Measurements from ENCODE around the gene PAQR7. TPM values are rescaled to one million over a fixed set of nuclear protein-coding genes. Genes with fewer than 3 reads are reported as not detected.

The PAQR7 gene
- total RNA-seq, 1 donor from 2014 or later = 4.6 TPM

DNA sequence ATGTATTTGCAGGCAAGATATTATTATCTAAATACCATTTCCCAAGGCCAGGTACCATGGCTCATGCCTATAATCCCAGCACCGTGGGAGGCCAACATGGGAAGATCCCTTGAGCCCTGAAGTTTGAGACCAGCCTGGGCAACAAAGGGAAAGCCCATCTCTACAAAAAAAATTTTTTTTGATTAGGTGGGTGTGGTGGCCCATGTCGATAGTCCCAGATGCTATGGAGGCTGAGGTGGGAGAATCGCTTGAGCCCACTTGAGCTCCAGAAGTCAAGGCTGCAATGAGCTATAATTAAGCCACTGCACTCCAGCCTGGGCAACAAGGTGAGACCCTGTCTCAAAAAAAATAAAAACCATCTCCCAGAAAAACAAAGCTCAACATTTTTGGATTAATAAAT is 28.5 kb upstream of the PAQR7 start:
- no peak for DNase-seq
- no peaks in the 10 kb centered on the region for H3K27me3 Mint-ChIP-seq
- H3K4me3 Mint-ChIP-seq = peak overlapping the region; percentile 90
- ATAC-seq (ENCODE audit: low read depth) = no peak
- TF ChIP-seq, protein P1, sequence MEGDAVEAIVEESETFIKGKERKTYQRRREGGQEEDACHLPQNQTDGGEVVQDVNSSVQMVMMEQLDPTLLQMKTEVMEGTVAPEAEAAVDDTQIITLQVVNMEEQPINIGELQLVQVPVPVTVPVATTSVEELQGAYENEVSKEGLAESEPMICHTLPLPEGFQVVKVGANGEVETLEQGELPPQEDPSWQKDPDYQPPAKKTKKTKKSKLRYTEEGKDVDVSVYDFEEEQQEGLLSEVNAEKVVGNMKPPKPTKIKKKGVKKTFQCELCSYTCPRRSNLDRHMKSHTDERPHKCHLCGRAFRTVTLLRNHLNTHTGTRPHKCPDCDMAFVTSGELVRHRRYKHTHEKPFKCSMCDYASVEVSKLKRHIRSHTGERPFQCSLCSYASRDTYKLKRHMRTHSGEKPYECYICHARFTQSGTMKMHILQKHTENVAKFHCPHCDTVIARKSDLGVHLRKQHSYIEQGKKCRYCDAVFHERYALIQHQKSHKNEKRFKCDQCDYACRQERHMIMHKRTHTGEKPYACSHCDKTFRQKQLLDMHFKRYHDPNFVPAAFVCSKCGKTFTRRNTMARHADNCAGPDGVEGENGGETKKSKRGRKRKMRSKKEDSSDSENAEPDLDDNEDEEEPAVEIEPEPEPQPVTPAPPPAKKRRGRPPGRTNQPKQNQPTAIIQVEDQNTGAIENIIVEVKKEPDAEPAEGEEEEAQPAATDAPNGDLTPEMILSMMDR (IDR thresholded peaks at IDR 0.05) = no peak
- POLR2A ChIA-PET = no interaction called here
- H3K9me3 Mint-ChIP-seq = no peaks in the 10 kb centered on the region
- CTCF ChIA-PET = interaction anchor here (3.2 to 3.4 kb wide), 2 partner anchors 8 to 93 kb away, joined by 11 to 22 read pairs; partner anchors contain the start of gene PAFAH2
- intact Hi-C loops (cut with micrococcal nuclease) = loop anchor here (2.0 kb wide), 1 partner anchor 131 kb away; no protein-coding TSS in a partner anchor
- peaks cover 15% of the 10 kb centered on the region for H3K4me1 Mint-ChIP-seq
- no peak overlapping the region for H3K27ac Mint-ChIP-seq
- H3K36me3 Mint-ChIP-seq (ENCODE audit: low read depth) = peaks cover 23% of the 10 kb centered on the region

DNA sequence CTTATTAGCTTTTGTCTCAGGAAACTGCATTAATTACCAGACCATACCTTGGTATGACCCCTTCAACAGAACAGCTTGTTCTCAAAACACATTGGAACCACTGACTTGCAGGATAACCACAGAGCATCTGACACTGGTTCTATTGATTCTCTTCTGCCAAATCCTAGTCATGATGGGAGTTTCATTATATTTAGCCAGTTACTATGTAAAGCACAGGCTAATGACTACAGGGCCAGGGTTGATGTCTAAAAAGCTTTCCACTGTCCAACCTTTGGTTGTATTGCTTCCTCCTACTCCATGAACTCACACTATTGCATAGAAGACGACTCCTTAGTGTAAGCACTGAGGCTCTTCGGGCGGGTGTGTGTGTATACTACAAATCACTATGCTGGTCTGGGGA is 27.0 kb upstream of the PAQR7 start:
- TF ChIP-seq, protein P1 (IDR thresholded peaks at IDR 0.05) = no peak
- H3K27ac Mint-ChIP-seq = no peak overlapping the region
- no peaks in the 10 kb centered on the region for H3K27me3 Mint-ChIP-seq
- peaks cover 25% of the 10 kb centered on the region for H3K36me3 Mint-ChIP-seq (ENCODE audit: low read depth)
- ChIA-PET POLR2A (interaction anchor here (1.0 kb wide), 1 partner anchor 95 kb away, joined by 3 read pairs; the partner anchor contains the start of gene PAFAH2), CTCF (no interaction called here)
- intact Hi-C loops (cut with micrococcal nuclease) = no loop called here
- H3K4me3 Mint-ChIP-seq = no peak overlapping the region
- no peak for DNase-seq
- peaks cover 15% of the 10 kb centered on the region for H3K4me1 Mint-ChIP-seq
- ATAC-seq (ENCODE audit: low read depth) = no peak
- H3K9me3 Mint-ChIP-seq = no peaks in the 10 kb centered on the region

DNA sequence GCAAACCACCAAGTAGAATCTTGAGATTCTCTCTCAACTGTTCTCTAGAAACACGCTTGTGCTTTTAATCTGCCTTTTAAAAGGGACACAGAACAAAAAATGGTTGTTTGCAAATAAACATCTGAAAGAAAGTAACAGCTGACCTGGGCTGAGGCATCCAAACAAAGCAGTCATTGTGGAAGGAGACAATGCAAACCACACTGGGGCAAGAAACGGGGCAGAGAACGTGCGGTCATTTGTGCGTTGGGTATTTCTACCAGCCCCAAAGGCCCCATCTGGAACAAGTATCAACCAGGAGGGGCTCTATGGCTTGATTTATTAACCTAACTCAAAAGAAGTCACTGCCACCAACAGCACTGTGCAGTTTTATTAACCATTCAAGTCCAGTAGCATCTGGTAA is 24.7 kb upstream of the PAQR7 start:
- no peak overlapping the region for H3K27ac Mint-ChIP-seq
- POLR2A ChIA-PET = interaction anchor here (0.6 kb wide), 1 partner anchor 30 kb away, joined by 9 read pairs; no protein-coding TSS in a partner anchor

DNA sequence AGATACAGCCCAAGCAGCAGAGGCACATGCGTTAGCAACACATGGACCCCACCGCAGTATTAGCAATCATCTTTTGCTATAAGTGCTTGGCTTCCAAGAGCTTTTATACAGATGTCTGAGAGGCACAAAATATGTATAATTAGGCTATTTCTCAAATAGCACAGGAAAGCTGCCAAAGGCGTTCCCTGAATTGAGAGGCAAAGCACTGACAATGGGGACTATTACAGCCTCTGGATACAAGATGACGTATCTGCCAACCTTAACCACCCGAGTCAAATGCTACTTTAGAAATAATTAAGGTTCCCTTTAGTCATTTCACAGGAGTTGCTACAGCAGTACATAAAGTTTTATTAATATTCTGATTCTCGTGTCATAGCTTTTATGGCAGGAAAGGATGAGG is 24.3 kb upstream of the PAQR7 start:
- peaks cover 13% of the 10 kb centered on the region for H3K4me1 Mint-ChIP-seq
- H3K27me3 Mint-ChIP-seq = no peaks in the 10 kb centered on the region
- TF ChIP-seq, protein P1 (IDR thresholded peaks at IDR 0.05) = no peak
- ChIA-PET POLR2A (interaction anchor here (0.6 kb wide), 1 partner anchor 30 kb away, joined by 9 read pairs; no protein-coding TSS in a partner anchor), CTCF (interaction anchor here (1.8 kb wide), 1 partner anchor 98 kb away, joined by 6 read pairs; the partner anchor contains the start of gene PAFAH2)
- H3K4me3 Mint-ChIP-seq = no peak overlapping the region
- no peaks in the 10 kb centered on the region for H3K9me3 Mint-ChIP-seq
- intact Hi-C loops (cut with micrococcal nuclease) = no loop called here
- ATAC-seq (ENCODE audit: low read depth) (no peak), DNase-seq (no peak)
- H3K27ac Mint-ChIP-seq = no peak overlapping the region
- peaks cover 25% of the 10 kb centered on the region for H3K36me3 Mint-ChIP-seq (ENCODE audit: low read depth)

More for the DNA sequence above, 24.7 kb upstream of the PAQR7 start:
- TF ChIP-seq, protein P1 (IDR thresholded peaks at IDR 0.05) = no peak
- intact Hi-C loops (cut with micrococcal nuclease) = no loop called here
- no peak for DNase-seq
- peaks cover 16% of the 10 kb centered on the region for H3K4me1 Mint-ChIP-seq
- H3K9me3 Mint-ChIP-seq = no peaks in the 10 kb centered on the region
- no peaks in the 10 kb centered on the region for H3K27me3 Mint-ChIP-seq
- no peak overlapping the region for H3K4me3 Mint-ChIP-seq
- CTCF ChIA-PET = interaction anchor here (1.8 kb wide), 1 partner anchor 97 kb away, joined by 6 read pairs; the partner anchor contains the start of gene PAFAH2
- no peak for ATAC-seq (ENCODE audit: low read depth)
- H3K36me3 Mint-ChIP-seq (ENCODE audit: low read depth) = peaks cover 25% of the 10 kb centered on the region

DNA sequence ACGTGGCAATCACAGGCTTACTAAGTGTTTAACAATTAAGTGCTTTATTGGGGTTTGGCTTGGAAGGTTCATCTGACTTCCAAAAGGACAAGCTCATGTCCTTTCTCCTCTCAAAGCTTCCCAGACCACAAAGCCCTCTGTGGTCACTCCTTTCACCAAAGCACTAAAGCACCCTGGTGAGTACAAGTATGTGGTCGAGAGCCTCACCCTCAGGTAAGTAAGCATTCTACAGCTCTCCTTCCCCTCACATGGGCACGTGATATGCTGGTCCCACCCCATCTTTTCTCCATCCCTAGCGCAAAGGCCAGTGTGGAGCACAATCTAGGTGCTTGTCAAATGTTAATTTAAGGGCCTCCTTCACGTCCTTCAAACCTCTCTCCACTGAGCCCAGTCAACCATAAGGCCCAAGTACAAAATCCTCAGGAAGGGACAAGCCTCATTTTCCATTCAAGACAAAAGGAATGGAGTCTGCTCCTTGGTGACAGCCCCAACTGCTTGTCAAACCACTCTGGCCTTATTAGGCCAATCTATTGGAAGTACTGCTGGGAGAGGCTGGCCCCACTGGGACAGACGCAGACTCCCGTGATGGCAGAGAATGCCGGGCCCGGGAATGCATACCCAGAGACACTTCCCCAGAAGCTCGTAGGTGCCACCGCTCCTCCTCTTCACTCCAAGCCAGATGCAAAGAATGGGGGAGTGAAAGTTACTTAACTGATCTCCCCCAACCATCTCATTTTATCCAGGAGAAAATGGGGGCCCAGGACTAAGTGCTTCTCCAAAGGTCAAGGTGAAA is 22.9 kb upstream of the PAQR7 start:
- ChIA-PET POLR2A (interaction anchor here (0.5 to 0.6 kb wide), 2 partner anchors 26 to 79 kb away, joined by 6 to 8 read pairs; no protein-coding TSS in a partner anchor), CTCF (interaction anchor here (4.3 kb wide), 1 partner anchor 99 kb away, joined by 94 read pairs; the partner anchor contains the start of gene PAFAH2)
- H3K27ac Mint-ChIP-seq = no peak overlapping the region
- no peak overlapping the region for H3K4me3 Mint-ChIP-seq
- H3K4me1 Mint-ChIP-seq = peaks cover 7% of the 10 kb centered on the region
- no peak for ATAC-seq (ENCODE audit: low read depth)
- intact Hi-C loops (cut with micrococcal nuclease) = no loop called here
- no peaks in the 10 kb centered on the region for H3K9me3 Mint-ChIP-seq
- TF ChIP-seq, protein P1 (IDR thresholded peaks at IDR 0.05) = no peak
- no peaks in the 10 kb centered on the region for H3K27me3 Mint-ChIP-seq
- DNase-seq = no peak
- peaks cover 25% of the 10 kb centered on the region for H3K36me3 Mint-ChIP-seq (ENCODE audit: low read depth)
